Ramos (cell line): ENCODE results near the gene DYNLL1.
"Not testable (repeated sequence)": the region's sequence is repeated elsewhere in the genome, so short reads cannot be mapped to it uniquely, and the experiment has no call there.

Source experiments
- in situ Hi-C: fragments of 300-500 bp; cut with MboI; formaldehyde crosslinking; loops from one replicate; pipeline ENCODE4 v1.14.3; 2022; ENCODE audit warnings: low sequenced_read_pairs; ENCODE audit not compliant: unreplicated experiment

Gene DYNLL1

DNA sequence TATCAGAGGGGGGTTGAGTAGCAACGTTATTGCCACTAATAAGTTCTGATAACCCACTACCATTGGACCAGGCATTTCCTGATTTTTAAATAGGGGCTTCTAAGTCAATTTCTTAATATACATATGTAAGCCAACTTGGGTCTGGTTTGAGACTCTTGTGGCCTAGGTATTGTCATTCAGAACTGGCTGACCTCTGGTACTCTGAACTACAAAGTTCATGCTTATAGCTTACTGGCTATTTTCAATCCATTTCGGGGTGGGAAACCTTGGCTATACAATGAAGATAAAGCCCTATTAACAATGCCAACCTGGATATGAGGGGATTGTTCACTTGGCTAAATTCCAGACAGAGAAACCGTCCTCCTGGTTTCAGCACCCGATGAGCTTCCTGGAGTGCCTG is 8.7 kb downstream of the DYNLL1 start:
- in situ Hi-C loops = no loop called here

DNA sequence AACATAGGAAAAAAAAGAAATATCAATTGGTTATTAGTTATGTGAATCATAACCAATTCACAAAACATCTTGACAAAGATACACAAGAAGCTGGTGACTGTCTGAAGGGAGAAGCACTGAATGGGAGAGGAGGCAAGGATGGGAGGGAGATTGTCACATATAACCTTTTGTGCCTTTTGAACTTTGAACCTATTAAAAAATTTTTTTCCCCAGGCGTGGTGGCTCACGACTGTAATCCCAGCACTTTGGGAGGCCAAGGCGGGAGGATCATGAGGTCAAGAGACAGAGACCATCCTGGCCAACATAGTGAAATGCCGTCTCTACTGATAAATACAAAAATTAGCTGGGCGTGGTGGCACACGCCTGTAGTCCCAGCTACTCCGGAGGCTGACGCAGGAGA is 12.6 kb downstream of the DYNLL1 start:
- in situ Hi-C loops = no loop called here

DNA sequence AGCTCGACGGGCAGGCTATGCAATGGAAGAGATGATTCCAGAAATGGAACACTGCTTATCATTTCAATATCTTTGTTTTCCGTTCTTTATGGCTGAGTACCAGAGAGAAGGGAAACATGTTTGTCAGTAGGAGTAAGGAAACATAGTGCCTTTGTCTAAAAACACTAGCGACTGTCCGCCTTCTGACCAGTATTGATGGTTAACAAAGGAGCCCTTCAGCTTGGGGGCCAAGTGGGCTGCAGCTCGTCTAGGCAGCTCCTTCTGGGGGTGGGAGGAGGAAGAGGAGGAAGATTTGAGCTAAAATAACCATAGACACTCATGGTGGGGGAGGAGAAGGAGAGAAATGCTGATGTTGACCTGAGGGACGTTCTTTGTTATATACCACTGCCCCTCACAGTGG is 18.1 kb downstream of the DYNLL1 start:
- in situ Hi-C loops = no loop called here

DNA sequence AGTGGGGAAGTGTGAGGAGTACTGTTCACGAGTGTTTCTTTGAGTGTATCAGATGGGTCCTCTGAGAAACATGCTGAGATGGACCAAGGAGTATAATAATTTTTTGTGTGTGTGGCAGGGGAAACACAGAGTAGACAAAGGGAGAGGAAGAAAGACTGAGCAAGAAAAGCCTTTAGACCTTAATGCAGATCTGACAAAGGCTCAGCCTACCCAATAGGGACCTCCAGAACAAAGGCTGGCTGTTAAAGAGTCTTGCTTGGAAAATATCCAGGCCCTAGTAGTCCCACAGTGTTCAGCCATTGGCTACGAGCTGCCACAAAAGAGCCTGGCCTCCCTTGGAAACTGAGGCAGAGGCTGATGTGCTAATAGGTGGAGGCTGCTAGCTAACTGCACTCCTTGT is 19.6 kb downstream of the DYNLL1 start:
- in situ Hi-C loops = no loop called here

DNA sequence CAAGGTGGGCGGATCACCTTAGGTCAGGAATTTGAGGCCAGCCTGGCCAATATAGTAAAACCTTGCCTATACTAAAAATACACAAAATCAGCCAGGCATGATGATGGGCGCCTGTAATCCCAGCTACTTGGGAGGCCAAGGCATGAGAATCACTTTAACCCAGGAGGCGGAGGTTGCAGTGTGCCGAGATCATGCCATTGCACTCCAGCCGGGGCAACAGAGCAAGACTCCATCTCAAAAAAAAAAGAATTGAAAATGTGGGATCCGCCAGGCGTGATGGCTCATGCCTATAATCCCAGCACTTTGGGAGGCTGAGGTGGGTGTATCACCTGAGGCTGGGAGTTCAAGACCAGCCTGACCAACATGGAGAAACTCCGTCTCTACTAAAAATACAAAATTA is 23.4 kb downstream of the DYNLL1 start:
- in situ Hi-C loops = not testable (repeated sequence)

DNA sequence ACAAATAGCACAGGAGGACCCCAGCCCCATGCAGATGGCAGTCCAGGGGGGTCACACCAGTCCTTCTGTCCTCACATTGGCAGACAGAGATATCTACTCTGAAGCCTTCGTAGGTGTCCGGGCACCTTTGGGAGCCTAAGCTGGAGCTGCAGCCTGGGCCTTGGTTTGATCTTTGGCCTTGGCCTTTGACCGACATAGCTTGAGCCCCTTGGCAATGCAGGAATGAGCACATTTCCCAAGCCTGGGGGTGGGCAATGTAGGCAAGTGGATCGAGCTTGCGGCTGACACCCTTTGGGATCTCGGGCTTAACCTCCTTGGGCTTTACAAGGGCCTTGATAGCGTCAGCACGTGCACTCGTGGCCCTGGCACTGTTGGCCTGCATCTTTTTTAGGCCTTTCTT is 26.7 kb downstream of the DYNLL1 start:
- in situ Hi-C loops = no loop called here

DNA sequence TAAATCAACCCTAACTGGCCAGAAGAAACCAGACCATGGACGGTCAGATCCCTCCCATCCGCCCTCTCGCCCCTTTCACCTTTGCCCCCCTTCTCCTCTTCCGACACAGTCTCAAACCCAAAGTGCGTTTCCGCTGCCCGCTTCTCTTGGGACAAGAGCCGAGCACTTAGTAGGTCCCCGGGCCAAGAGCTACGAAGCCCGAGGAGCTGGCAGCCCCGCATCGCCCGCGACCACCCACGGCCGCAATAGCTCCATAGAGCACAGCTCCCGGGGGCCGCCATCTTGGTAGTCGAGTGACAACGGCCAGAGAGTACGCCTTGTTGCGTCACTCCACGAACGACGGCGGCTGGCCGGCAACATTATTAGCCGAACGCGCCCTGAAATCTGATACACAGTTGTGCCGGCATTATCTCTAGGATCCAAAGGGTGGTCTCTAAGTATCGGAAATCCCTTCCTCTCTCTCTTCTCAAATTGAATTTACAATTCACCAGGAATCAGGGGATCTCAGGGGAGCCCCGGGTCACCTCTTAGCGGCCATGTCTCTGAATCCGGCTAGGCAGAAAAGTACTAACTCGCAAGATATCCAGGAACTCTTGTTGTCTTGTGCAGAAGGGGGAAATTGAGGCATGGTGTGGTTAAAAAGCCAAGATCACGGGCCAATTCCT is 33.1 kb downstream of the DYNLL1 start, which contains the start of gene COQ5:
Gene COQ5 (minus strand): TSS at position 298 of the 665 bp plus-strand sequence. CDS start 17 bp downstream, at position 281.
- in situ Hi-C loops = no loop called here

DNA sequence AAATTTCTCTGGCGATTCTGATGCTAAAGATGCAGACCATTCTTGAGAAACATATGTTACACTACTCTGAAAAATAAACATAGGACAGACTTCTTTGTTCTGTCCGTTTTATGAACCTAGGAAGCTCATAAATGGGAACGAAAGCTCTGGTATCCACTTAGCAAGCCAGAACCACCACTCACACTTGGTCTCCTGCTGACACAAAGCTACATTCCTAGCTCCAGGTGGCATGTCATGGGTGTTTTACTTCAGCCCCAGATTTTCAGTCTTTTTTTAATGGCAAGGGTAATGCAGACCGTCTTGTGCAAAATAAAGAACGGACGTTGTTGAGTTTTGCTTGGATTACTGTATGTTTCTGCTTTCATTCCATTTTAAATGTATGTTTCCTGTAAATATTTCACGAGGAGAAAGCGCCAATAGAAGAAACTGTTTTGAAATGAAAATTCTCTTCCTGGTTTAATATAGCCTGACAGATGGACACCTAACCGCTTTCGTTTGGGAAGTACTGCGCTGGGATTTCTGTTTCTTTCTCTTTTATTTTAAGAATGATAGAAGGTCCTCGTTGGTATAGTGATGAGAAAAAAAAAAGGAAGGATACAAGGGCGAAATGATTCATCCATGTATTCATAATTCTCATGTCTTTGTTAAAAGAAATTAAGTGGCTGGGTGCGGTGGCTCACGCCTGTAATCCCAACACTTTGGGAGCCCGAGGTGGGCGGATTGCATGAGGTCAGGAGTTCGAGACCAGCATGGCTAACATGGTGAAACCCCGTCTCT is 33.9 kb downstream of the DYNLL1 start:
- in situ Hi-C loops = no loop called here

DNA sequence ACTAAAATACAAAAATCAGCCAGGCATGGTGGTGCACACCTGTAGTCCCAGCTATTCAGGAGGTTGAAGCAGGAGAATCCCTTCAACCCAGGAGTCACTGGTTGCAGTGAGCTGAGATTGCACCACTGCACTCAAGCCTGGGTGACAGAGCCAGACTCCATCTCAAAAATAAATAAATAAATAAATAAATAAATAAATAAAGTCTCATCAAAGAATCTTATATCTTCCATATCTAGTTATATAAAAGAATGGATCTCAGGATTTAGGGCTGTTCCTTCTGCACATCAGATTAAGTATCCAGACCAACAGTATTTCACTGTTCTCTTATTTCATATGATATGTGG is 34.5 kb downstream of the DYNLL1 start:
- in situ Hi-C loops = not testable (repeated sequence)

DNA sequence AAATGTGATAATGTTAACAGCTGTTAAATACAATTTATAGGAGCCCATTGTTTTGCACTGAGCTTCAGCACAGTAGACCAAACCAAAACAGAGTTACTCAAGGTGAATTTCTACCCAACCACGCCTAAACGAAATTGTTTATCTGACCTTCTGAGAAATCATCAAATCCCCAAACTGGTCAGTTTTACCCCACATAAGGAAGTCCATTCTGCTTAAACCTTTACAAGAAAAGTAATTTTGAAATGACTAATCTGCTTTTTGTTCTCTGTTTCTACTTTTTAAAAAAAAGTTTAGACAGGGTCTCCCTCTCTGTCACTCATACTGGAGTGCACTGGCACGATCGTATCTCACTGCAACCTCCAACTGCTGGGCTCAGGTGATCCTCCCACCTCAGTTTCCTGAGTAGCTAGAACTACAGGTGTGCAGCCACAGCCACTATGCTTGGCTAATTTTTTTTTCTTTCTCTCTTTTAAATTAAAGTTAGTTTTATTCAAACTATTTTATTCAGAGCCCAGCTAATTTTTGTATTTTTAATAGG is 36.9 kb downstream of the DYNLL1 start:
- in situ Hi-C loops = no loop called here

DNA sequence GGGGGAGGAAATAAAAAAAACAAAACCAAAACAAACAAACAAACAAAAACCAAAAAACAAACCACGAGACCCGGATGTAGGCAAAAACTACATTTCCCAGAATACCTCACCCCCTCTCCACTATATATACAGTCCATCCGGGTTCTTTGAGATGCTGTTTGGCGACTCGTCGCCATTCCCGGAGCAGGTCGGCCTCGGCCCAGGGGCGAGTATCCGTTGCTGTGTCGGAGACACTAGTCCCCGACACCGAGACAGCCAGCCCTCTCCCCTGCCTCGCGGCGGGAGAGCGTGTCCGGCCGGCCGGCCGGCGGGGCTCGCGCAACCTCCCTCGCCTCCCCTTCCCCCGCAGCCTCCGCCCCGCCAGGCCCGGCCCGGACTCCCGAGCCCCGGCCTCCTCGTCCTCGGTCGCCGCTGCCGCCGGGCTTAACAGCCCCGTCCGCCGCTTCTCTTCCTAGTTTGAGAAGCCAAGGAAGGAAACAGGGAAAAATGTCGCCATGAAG is 38.3 kb downstream of the DYNLL1 start, which contains the start of gene RNF10:
Gene RNF10 (plus strand): TSS at position 154 of the 500 bp plus-strand sequence. CDS start 456 bp downstream, outside the sequence.
- in situ Hi-C loops = no loop called here

DNA sequence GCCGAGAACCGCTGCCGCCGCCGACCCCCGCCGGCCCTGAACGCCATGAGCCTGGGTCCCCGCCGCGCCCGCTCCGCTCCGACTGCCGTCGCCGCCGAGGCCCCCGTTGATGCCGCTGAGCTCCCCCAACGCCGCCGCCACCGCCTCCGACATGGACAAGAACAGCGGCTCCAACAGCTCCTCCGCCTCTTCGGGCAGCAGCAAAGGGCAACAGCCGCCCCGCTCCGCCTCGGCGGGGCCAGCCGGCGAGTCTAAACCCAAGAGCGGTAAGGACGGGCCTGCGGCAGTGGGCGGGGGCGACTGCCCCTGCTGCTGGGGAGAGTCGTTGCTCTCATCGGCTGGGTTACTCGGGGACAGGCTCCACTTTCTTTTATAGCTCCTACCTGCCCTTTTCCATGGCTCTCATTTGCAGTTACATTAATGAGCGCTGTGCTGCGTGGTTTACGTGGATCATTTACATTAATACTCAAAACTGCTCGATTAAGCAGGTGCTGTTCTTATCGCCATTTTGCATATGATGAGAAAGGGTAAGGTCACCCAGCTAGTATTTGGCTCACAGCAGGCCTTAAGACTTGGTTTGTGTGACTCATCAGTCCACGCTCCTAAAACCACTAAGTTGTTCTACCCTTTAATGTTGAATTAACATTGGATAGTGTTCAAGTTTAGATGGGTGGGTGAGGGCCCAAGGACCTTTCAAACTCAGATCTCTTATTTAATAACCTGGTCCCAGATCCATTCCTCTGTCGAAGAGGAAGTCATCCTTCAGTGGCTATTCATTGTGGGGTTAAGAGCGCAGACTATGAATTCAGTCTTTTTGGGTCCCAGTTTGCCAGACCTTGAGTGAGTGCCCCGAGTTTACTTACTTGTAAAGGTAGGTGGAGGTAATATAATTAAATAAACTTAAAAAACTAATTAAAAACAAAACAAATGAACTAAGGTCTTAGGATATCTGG is 39.1 kb downstream of the DYNLL1 start:
- in situ Hi-C loops = no loop called here

DNA sequence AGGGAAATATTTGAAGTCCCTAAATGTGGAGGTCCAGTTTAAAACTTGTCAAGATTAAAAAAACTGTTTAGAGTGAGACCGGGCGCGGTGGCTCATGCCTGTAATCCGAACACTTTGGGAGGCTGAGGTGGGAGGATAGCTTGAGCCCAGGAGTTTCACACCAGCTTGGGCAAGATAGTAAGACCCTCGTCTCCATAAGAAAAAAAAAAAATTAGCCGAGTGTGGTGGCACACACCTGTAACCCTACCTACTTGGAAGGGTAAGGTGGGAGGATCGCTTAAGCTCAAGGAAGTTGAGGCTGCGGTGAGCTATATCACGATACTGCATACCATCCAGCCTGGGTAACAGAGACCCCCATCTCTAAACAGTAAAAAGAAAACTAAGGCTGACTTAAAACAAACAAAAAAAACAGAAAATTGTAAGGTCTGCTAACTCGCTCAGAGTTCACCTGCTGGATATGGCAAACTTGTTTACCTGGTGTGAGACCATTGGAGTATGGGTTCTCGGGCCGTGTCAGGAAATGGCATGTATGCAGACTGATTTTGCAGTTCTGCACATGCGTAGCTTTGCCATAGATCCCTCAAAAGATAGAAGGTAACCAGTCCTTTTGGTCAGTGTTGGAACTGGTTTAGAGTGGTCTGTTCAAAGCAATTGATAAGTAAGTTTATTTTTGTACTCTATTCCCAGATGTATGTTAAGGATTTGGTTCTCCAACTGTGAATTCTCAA is 40.3 kb downstream of the DYNLL1 start:
- in situ Hi-C loops = no loop called here

DNA sequence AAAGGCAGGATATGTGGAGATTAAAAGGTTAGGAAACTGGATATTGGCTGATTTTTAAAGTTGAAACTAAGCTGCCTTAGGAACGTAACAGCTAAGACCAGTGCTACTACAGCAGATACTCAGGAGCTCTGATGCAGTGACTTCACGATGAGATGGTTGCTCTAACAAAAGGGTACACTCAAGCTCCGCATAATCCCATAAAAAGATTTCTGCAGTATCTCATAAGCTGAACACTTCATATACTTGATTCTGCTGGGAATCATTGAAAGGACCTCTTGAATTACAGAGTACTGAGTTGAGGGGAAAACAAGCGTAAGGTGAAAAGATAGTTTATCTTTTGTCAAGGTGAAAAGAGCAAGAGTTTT is 41.9 kb downstream of the DYNLL1 start:
- in situ Hi-C loops = no loop called here

DNA sequence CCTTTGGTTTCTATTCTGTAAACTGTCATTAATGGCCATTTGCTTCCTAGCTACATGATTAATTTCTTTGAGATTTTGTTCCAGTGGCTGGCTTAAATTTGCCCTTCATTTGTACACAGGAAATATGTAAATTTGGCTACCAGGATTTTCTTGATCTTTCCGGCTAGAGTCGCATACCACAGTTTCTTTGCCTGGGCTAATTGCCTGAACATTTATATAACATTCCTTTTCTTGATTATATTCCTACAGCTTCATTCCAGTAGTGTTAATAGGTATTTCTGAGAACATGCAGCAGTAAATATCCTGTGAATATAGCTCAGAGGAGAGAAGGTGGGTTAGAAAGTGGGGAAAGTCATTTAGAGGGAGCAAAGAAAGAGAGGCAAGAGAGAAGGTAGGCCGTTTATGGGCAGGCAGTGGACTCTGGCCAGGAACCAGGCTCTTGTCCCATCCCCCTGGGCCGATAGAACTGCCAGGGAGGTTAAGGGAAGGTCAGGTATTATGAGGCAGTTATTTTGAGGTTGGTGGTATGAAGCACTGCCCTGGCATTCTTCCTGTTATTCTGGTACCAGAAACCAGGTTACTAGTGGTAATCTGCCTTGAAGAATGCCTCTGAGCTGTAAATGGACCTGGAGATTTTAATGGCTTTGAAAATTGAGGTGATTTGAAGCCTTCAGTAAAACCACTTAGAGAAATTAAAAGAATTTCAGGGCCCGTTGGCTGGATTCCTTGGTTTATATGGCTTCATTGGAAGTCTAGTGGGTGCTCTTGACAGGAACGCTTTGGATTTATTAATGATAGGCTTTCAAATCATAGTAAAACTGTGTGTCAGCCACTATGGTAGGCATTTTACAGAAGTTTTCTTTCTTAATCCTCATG is 42.6 kb downstream of the DYNLL1 start:
- in situ Hi-C loops = no loop called here

DNA sequence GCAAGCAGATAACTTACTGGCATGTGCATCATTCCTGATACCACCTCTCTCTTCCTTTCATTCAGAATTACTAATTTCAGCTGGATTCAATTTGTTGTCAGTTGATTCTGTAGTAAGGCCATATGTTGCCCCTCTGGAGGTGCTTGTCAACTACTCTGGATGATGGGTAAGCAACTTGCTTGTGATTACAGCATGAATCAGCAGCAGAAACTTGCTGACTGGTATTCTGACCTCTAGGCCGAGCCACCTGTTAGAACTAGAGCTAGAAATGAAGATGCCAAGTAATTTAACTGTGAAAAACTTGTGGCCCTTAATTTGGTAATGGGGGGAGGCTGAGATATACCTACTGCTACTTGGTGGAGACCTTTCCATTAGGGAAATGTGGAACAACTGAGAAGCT is 43.4 kb downstream of the DYNLL1 start:
- in situ Hi-C loops = no loop called here

DNA sequence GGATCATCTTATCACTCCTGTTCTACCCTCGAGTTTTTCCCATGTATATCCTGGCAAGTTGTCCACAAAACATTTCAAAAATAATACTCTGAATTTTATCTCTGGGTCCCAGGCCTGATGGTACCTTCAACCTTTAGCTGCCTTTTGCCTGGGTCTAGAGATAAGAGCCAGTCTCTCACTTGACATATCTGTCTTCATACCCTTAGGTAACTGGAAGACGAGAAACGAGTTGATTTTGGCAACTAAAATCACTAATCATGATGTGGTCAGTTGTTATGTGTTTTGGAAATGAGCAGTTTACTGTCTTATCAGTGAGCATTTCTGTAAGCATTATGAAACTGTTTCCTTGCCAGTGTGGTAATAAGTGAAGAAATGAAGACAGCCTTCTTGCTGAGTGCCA is 44.5 kb downstream of the DYNLL1 start:
- in situ Hi-C loops = no loop called here

DNA sequence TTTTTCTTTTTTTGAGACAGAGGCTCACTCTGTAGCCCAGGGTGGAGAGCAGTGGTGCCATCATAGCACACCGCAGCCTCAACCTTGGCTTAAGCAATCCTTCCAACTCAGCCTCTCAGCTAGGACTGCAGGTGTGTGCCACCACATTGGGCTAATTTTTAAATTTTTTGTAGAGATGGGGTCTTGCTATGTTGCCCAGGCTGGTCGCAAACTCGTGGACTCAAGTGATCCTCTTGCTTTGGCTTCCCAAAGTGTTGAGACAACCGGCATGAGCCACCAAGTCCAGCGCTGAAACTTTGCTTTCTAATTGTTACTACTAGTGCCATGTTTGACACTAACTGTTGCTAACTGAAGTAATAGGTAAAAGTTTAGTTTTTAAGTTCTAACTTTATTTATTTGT is 46.3 kb downstream of the DYNLL1 start:
- in situ Hi-C loops = no loop called here

DNA sequence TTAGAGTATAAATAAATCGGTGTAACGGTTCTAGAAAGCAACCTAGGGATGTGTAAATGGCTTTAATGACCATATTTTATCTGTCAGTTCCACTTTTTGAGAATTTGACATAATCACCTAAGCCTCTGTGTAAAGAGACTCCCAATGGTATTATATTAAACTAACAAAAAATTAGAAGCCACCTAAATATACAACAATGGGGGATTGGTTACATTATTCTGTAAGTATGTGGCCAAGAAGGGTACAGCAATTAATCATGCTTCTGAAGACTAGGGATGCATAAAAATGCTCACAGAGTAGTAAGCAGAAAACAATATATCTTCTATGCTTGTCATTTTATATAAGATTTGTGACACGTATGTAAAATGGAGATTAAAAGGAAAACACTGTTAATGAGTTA is 48.8 kb downstream of the DYNLL1 start:
- in situ Hi-C loops = no loop called here
